Effector memory CD8-positive, alpha-beta T cell (primary cell): Measurements from ENCODE around the gene ITIH2.
"Not testable (repeated sequence)": the region's sequence is repeated elsewhere in the genome, so short reads cannot be mapped to it uniquely, and the experiment has no call there.

Experiments used
- ATAC-seq: fragments of 150-1000 bp; cut with Tn5 transposase; replicated peaks from 2 replicates; pipeline ENCODE4 v1.10.0; 2021; ENCODE audit warnings: mild to moderate bottlenecking, moderate library complexity
- DNase-seq, 3 experiments: peaks; one replicate each; pipeline ENCODE4 v3.0.0; 2021
- H3K27ac Mint-ChIP-seq, 2 donors: one replicate each; pipeline ENCODE4 v1.8.0; 2022; ENCODE audit warnings: mild to moderate bottlenecking in 2 of 2, mixed read lengths in 2 of 2, moderate library complexity in 2 of 2
- H3K27me3 Mint-ChIP-seq, 2 donors: one replicate each; pipeline ENCODE4 v1.8.0; 2022; ENCODE audit warnings: mixed read lengths in 2 of 2
- H3K36me3 Mint-ChIP-seq: one replicate; pipeline ENCODE4 v1.8.0; 2022; ENCODE audit warnings: mild to moderate bottlenecking, moderate library complexity, mixed read lengths; ENCODE audit not compliant: insufficient read depth
- H3K4me1 Mint-ChIP-seq, 2 donors: one replicate each; pipeline ENCODE4 v1.8.0; 2022; ENCODE audit warnings: low read depth in 2 of 2, mixed read lengths in 2 of 2
- H3K4me3 Mint-ChIP-seq, 2 donors: one replicate each; pipeline ENCODE4 v1.8.0; 2022; ENCODE audit warnings: mild to moderate bottlenecking in 2 of 2, mixed read lengths in 2 of 2, moderate library complexity in 2 of 2
- H3K9me3 Mint-ChIP-seq, 2 donors: one replicate each; pipeline ENCODE4 v1.8.0; 2022; ENCODE audit warnings: mixed read lengths in 2 of 2

Gene ITIH2

GRCh38 chr10:7738536-7739407 lies 35.7 kb downstream of the ITIH2 start:
- Mint-ChIP-seq H3K27ac (no peak overlapping the region), H3K9me3 (no peaks in the 10 kb centered on the region)
- no peak for ATAC-seq

DNA sequence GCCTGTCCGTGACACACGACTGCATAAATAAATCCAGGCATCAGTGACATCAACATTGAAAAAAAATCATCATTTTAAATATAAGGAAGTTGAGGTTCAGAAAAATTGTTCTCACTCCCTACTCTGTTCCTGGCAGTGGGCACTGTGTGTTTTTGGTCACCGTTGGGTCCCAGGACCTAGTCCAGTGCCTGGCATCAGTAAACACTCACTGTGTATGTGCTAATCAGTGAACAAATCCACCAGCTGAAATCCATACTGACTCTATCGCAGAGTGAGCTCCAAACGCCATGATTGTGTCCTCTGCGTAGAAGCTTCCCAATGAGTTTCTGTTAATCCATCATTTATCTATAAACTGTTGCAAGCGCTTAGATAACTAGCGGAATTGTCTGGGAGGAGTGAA lies 41.2 kb downstream of the ITIH2 start:
- H3K4me3 Mint-ChIP-seq, result no peak overlapping the region
- DNase-seq (no peak), ATAC-seq (no peak)
- H3K9me3 Mint-ChIP-seq, result no peaks in the 10 kb centered on the region
- no peak overlapping the region for H3K27ac Mint-ChIP-seq
- H3K4me1 Mint-ChIP-seq, result no peaks in the 10 kb centered on the region
- no peaks in the 10 kb centered on the region for H3K36me3 Mint-ChIP-seq
- H3K27me3 Mint-ChIP-seq, result no peaks in the 10 kb centered on the region

More at GRCh38 chr10:7738536-7739407, 35.7 kb downstream of the ITIH2 start:
- peaks cover 3 to 10% of the 10 kb centered on the region in 2 donors for H3K27me3 Mint-ChIP-seq
- no peak for DNase-seq
- no peak overlapping the region for H3K4me3 Mint-ChIP-seq
- H3K4me1 Mint-ChIP-seq, result no peaks in the 10 kb centered on the region
- no peaks in the 10 kb centered on the region for H3K36me3 Mint-ChIP-seq

GRCh38 chr10:7748637-7749036 lies 45.5 kb downstream of the ITIH2 start:
- DNase-seq, H3K4me1 Mint-ChIP-seq, ATAC-seq, H3K9me3 Mint-ChIP-seq, H3K27ac Mint-ChIP-seq, H3K27me3 Mint-ChIP-seq, H3K4me3 Mint-ChIP-seq: not testable (repeated sequence)
- H3K36me3 Mint-ChIP-seq, result peaks cover 28% of the 10 kb centered on the region

DNA sequence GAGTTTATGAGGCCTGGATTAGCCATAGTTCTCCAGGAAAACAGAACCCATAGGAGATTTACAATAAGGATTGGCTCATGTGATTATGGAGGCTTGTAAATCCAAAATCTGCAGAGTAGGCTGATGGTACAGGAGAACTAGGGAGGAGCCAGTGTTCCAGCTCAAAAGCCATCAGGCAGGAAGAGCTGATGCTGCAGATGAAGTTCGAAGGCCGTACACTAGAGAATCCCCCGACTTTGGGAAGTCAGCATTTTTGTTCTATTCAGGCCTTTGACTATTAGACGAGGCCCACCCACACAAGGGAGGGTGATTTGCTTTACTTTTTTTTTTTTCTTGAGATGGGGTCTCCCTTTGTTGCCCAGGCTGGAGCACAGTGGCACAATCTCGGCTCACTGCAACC lies 47.1 kb downstream of the ITIH2 start:
- H3K27me3 Mint-ChIP-seq, result no peaks in the 10 kb centered on the region
- H3K27ac Mint-ChIP-seq, result no peak overlapping the region
- no peak overlapping the region for H3K4me3 Mint-ChIP-seq
- ATAC-seq, result no peak
- DNase-seq, result no peak
- peaks cover 41% of the 10 kb centered on the region for H3K36me3 Mint-ChIP-seq
- no peaks in the 10 kb centered on the region for H3K9me3 Mint-ChIP-seq
- no peaks in the 10 kb centered on the region for H3K4me1 Mint-ChIP-seq

DNA sequence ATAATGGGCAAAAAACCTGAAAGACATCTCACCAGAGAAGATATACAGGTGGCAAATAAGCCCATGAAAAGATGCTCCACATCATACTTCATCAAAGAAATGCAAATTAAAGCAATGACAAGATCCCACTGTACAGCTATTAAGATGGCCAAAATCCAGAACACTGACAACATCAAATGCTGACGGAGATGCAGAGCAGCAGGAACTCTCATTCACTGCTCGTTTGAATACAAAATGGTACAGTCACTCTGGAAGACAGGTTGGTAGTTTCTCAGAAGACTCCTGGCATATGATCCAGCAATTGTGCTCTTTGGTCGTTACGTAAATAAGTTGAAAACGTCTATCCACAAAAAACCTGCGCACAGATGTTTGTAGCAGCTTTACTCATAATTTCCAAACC lies 49.1 kb downstream of the ITIH2 start:
- Mint-ChIP-seq H3K36me3 (peaks cover 50% of the 10 kb centered on the region), H3K4me1 (no peaks in the 10 kb centered on the region), H3K9me3 (no peaks in the 10 kb centered on the region), H3K27me3 (no peaks in the 10 kb centered on the region), H3K4me3 (no peak overlapping the region), H3K27ac (peak overlapping the region in 1 of 2 donors; percentile 4)
- no peak for ATAC-seq
- DNase-seq, result no peak

DNA sequence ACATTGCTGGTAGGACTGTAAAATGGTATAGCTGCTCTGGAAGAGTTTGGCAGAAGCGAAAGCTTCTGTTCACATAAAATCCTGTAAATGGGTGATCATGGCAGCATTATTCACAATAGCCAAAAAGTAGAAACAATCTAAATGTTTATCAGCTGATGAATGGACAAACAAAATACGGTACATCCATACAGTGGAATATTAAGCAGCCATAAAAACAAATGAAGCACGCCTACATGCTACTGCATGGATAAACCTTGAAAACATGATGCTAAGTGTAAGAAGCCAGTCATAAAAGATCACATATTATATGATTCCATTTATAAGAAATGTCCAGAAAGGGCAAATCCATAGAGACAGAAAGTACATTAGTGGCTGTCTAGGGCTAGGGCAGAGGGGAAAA lies 52.0 kb downstream of the ITIH2 start:
- Mint-ChIP-seq H3K9me3 (no peaks in the 10 kb centered on the region), H3K27ac (no peak overlapping the region), H3K4me3 (no peak overlapping the region), H3K27me3 (no peaks in the 10 kb centered on the region), H3K36me3 (peaks cover 73% of the 10 kb centered on the region), H3K4me1 (no peaks in the 10 kb centered on the region)
- ATAC-seq, result no peak
- no peak for DNase-seq

- H3K27ac Mint-ChIP-seq, result no peak overlapping the region
- ATAC-seq, result no peak
- H3K4me1 Mint-ChIP-seq, result no peaks in the 10 kb centered on the region
- H3K9me3 Mint-ChIP-seq, result no peaks in the 10 kb centered on the region
- no peak overlapping the region for H3K4me3 Mint-ChIP-seq
- H3K27me3 Mint-ChIP-seq, result no peaks in the 10 kb centered on the region
- peaks cover 82% of the 10 kb centered on the region for H3K36me3 Mint-ChIP-seq
- DNase-seq, result no peak
These were observed 53.4 kb downstream of the ITIH2 start for GRCh38 chr10:7756360-7756992.

DNA sequence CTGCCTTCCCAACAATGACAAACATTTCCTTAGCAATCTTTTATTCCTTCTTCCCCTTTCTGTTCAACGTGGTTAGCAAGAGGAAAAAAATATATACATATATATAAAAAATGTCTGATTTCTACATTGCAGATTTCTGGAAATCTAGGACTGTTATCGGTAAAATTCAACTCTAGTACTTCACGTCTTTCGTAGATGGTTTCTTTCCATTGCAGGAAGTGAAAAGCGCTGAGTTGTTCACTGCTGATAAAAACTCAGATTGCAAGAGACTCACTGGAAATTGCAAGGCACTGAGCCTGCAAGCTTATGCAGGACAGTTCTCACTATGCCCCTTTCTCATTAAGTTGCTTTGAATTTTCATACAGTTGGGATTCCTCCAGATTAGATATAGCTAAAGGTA lies 60.8 kb downstream of the ITIH2 start:
- ATAC-seq, result no peak
- Mint-ChIP-seq H3K4me3 (no peak overlapping the region), H3K27me3 (no peaks in the 10 kb centered on the region), H3K36me3 (peaks cover 96% of the 10 kb centered on the region), H3K9me3 (no peaks in the 10 kb centered on the region), H3K4me1 (peaks cover 0 to 5% of the 10 kb centered on the region in 2 donors), H3K27ac (no peak overlapping the region)
- DNase-seq, result no peak

DNA sequence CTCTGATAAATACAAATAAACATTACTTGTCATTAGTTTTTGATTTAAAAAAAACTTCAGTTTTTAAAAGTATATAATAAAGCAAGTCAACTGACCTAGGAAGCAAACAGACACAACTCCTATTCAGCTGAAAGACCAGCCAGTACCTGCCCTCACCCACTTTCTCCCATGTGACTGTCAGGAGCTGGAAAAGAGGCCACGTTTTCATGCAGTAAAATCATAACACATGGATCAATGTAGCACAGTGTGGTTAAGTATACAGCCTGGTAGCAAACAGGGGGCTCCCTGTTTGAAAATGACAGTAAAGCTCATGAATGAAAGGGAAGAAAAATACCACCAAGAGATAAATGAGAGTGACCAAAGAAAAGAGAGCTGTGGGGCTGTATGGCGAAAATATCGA lies 63.1 kb downstream of the ITIH2 start:
- Mint-ChIP-seq H3K27me3 (no peaks in the 10 kb centered on the region), H3K36me3 (peaks cover 82% of the 10 kb centered on the region), H3K4me1 (peaks cover 0 to 5% of the 10 kb centered on the region in 2 donors), H3K27ac (peak overlapping the region in 1 of 2 donors; percentile 32), H3K9me3 (no peaks in the 10 kb centered on the region), H3K4me3 (no peak overlapping the region)
- no peak for ATAC-seq
- no peak for DNase-seq

DNA sequence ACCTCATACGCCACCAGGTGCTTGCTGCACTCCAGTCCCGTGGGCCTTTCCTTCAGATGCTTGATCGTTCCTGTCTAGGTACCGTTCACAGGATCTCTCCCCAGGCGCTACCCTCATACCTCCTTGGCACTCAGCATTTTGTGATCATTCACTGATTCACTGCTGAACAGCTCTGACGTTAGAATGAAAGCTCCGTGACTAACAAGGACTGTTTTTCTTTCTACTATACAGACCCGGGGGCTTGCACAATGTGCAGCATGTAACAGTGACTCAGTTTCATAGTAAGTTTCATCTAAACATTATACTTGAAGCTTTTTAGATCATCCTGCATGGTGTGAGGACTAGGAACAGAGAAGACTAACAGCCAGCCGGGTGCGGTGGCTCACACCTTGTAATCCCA lies 64.1 kb downstream of the ITIH2 start:
- Mint-ChIP-seq H3K36me3 (peaks cover 80% of the 10 kb centered on the region), H3K9me3 (no peaks in the 10 kb centered on the region), H3K27ac (no peak overlapping the region), H3K27me3 (no peaks in the 10 kb centered on the region), H3K4me1 (peaks cover 0 to 5% of the 10 kb centered on the region in 2 donors), H3K4me3 (no peak overlapping the region)
- DNase-seq (no peak), ATAC-seq (no peak)

GRCh38 chr10:7768417-7768816 lies 65.3 kb downstream of the ITIH2 start:
- H3K27ac Mint-ChIP-seq, result no peak overlapping the region
- no peak for ATAC-seq
- H3K4me1 Mint-ChIP-seq, result peaks cover 0 to 5% of the 10 kb centered on the region in 2 donors
- no peaks in the 10 kb centered on the region for H3K27me3 Mint-ChIP-seq
- no peaks in the 10 kb centered on the region for H3K9me3 Mint-ChIP-seq
- DNase-seq, result no peak
- H3K36me3 Mint-ChIP-seq, result peaks cover 76% of the 10 kb centered on the region
- H3K4me3 Mint-ChIP-seq, result no peak overlapping the region

- peak overlapping the region in 1 of 2 donors; percentile 49 for H3K27ac Mint-ChIP-seq
- H3K27me3 Mint-ChIP-seq, result no peaks in the 10 kb centered on the region
- peaks cover 0 to 2% of the 10 kb centered on the region in 2 donors for H3K4me1 Mint-ChIP-seq
- no peak overlapping the region for H3K4me3 Mint-ChIP-seq
- no peak for ATAC-seq
- H3K36me3 Mint-ChIP-seq, result peaks cover 76% of the 10 kb centered on the region
- no peak for DNase-seq
- no peaks in the 10 kb centered on the region for H3K9me3 Mint-ChIP-seq
These were observed 71.0 kb downstream of the ITIH2 start for GRCh38 chr10:7773845-7774801.

- Mint-ChIP-seq H3K36me3 (peaks cover 86% of the 10 kb centered on the region), H3K9me3 (no peaks in the 10 kb centered on the region), H3K4me3 (no peak overlapping the region), H3K27me3 (no peaks in the 10 kb centered on the region), H3K27ac (no peak overlapping the region), H3K4me1 (peaks cover 5 to 6% of the 10 kb centered on the region in 2 donors)
- ATAC-seq, result no peak
- no peak for DNase-seq
These were observed 73.7 kb downstream of the ITIH2 start for GRCh38 chr10:7776777-7777176.
